ENCODE data around the gene FGFRL1.

FGFRL1 gene

DNA sequence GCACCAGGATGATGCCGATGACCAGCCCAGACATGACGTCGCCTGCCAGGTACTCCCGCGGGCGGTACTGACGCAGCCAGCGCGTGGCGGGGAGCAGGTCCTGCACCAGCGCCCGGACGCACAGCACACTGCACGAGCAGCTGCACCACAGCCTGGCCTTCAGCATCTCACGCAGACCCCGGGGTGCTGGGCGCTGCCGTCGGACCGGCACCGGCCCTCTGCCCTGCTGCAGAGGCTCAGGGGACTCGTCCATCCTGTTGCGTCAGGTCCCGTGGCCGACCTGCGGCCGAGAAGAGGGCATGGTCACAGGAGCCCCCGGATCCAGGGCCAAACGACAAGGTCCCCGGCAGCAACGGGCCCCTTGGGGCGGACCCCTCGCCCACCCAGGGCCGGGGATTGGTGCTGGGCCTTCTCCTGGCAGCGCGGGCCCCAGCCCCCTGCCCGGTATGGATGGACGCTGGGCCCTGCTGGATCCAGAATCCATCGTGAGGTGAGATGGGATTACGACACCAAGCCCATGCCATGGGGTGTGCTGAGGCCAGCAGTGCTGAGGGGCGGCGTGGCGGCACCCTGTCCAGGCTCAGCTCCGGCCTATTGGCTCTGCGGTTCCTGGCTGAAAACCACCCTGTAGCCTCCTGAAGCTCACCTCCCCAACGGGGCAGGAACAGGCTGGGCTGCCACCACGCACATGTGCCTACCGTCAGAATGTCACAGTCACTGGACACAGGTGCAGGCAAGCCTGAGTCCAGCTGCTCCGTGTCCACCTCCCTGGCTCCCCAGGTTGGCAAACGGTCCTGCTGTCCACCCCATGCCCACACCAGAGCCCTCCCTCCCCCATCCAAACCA is 19.8 kb upstream of the FGFRL1 start:
- no peak for DNase-seq (ENCODE audit: low read depth)

DNA sequence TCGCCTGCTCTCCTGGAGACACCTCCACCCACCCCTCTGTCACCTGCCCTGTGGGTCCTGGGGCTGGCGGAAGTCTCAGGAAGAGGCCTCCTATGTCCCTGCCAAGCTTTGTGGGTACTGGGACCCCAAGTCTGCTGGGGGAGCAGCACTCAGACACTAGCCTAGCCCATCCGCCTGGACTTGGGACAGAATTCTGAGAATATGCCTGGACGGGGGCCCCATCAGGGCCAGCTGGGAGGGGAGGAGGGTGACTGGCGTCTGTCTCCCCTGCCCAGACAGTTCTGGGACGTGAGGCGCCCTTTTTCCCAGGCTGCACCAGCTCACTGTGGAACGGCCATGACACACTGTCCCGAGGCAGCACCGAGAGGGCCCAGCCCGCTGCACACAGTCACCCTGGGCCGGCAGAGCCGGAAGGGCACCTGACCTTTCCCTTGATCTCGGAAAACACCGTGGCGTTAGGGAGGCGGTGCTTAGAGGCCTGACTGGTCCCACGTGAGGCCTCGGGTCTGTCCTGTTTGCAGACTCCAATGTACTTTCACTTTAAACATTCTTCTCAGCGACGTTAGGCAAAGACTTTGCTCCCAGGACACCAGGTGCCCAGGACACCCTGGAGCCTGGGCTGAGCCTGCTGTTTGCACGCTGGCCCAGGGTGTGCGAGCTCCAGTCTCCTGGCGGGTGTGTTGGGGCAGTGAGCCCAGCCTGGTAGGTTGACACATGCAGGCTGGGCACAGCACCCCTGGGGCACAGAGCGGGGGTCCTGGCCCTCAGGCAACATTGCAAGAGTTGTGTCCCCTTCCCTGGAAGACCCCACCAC is 18.9 kb upstream of the FGFRL1 start:
- H3K4me3 ChIP-seq (ENCODE audit: low read length): no peak overlapping the region

More for the DNA sequence above, 19.8 kb upstream of the FGFRL1 start:
- no peak overlapping the region for H3K4me3 ChIP-seq (ENCODE audit: low read length)
- TF ChIP-seq, protein P1, sequence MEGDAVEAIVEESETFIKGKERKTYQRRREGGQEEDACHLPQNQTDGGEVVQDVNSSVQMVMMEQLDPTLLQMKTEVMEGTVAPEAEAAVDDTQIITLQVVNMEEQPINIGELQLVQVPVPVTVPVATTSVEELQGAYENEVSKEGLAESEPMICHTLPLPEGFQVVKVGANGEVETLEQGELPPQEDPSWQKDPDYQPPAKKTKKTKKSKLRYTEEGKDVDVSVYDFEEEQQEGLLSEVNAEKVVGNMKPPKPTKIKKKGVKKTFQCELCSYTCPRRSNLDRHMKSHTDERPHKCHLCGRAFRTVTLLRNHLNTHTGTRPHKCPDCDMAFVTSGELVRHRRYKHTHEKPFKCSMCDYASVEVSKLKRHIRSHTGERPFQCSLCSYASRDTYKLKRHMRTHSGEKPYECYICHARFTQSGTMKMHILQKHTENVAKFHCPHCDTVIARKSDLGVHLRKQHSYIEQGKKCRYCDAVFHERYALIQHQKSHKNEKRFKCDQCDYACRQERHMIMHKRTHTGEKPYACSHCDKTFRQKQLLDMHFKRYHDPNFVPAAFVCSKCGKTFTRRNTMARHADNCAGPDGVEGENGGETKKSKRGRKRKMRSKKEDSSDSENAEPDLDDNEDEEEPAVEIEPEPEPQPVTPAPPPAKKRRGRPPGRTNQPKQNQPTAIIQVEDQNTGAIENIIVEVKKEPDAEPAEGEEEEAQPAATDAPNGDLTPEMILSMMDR (IDR thresholded peaks at IDR 0.05; ENCODE audit: insufficient read depth, low read depth, low read length, missing control alignments): no peak

DNA sequence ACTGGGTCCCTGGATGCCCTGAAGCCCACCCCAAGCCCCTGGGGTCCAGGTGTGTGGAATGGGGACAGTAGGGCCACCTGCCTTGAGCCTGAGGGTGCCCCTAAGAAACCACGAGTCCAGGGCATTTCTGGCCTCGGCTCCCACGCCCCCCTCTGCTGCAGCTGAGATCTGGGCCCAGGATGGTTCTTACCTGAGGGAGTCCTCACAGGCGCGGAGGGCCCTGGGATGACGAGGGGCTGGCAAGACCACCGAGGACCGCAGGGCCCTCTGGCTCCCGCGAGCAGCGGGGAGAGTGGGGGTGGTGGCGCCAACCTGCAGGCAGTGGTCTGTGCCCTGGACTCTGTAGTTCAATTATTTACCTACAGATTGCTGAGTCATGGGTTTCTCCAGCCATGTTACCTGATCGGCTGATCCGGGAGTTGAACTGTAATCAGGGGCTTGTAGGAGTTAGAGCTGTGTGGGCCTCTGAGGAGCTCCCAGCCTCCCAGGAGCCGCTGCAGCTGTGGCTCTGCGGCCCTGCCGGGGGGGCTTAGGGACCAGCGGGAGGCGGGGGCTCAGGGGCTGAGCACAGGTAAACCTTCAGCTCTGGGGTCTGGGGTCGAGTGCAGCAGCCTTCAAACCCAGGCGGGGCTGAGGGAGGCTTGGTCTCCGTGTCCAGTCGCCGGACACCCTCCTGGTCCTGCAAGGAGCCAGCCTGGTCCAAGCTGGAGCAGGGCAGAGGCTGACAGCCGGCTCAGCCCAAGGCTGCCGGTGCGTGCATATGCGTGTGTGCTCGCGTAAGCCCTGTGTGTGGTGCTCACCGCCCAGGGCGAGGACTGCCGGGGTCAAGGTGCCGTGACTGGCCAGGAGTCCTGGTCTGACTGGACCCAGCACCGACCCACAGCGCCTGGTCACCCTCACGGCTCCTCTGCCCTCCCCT is 18.1 kb upstream of the FGFRL1 start, which contains the start of gene SLC26A1:
Gene SLC26A1 (minus strand): TSS at position 294 of the 919 bp plus-strand sequence. CDS start 1,701 bp downstream, outside the sequence.
- DNase-seq (ENCODE audit: low read depth): no peak
- no peak within 1 kb of the TSS for H3K4me3 ChIP-seq (ENCODE audit: low read length)

More for the DNA sequence above, 18.9 kb upstream of the FGFRL1 start:
- TF ChIP-seq, protein P1 (IDR thresholded peaks at IDR 0.05; ENCODE audit: insufficient read depth, low read depth, low read length, missing control alignments): no peak
- DNase-seq (ENCODE audit: low read depth): no peak

DNA sequence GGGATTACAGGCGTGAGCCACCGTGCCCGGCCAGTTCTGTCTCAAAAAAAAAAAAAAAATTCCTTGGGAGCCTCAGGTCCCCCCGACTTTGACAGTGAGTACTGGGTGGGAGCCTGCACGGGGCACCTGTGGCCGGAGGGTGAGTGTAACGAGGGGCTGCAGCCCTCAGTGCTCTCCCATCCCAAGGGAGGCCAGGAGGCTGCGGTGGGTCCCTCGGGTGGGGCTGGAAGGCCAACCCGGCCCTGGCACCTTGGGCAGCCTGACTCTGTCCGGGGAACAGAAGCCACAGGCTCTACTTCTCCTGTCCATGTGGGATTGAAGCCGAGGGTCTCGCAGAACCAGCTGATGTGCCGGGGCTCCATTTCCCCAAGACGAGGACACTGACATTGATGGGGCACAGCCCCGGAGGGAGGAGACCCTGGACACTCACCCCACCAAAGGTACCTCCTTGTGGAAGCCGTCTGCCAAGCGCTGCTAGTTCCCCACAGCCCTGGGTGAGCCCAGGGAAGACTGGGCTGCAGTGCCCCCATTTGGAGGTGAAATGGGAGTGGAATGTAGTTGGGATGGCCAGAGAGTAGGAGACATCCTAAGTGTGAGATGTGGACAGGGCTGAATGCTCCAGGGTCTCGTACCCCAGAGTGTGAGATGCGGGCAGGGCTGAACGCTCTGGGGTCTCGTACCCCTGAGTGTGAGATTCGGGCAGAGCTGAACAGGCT is 16.0 kb upstream of the FGFRL1 start:
- H3K4me3 ChIP-seq (ENCODE audit: low read length): no peak overlapping the region
- TF ChIP-seq, protein P1 (IDR thresholded peaks at IDR 0.05; ENCODE audit: insufficient read depth, low read depth, low read length, missing control alignments): peak; percentile 5
- no peak for DNase-seq (ENCODE audit: low read depth)

More for the DNA sequence above, 18.1 kb upstream of the FGFRL1 start, which contains the start of gene SLC26A1:
- TF ChIP-seq, protein P1 (IDR thresholded peaks at IDR 0.05; ENCODE audit: insufficient read depth, low read depth, low read length, missing control alignments): no peak

DNA sequence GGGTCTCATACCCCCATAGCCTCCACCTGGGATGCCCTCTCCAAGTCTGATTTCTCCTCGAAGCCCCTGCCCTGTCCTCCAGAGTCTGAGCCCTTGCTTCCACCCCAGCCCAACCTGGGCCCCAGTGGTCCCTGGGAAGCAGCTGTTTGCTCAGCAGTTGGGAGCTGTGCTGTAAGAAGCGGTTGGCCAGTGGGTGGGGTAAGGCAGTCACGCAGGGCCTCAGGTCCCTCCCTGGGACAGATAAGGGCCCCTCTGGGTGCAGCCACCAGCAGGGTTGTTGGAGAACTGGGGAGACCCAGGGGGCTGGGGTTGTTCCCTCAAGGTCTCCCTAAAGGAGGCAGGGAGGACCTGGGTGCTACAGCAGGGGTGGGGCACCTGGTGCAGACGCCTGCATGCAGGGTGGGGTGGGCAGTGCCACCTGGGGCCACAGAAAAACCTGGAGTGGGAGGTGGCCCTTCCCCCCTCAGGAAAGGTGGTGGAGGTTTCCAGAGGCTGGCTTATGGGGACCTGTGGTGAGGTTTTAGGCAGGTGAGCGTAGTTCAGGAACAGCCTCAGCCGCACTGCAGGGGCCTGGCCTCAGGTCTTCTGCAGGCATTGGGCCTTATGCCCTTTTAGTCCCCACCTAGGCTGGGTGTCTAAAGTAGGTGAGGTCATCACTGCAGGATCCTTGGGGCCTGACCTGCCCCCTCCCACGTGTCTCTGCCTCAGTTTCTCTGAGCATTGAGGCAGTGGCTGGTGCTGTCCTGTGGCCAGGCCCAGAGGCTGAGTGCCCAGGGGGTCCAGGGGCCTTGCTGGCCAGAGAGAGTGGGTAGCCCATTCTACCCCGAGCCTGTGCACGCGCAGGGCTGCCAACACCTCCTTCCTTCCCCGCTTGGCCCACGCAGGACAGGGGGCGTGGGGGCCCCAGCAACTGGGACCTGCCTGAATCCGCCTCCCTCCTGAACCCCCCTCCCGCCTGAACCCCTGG is 15.1 kb upstream of the FGFRL1 start:
- no peak for DNase-seq (ENCODE audit: low read depth)

More for the DNA sequence above, 15.1 kb upstream of the FGFRL1 start:
- TF ChIP-seq, protein P1 (IDR thresholded peaks at IDR 0.05; ENCODE audit: insufficient read depth, low read depth, low read length, missing control alignments): no peak
- no peak overlapping the region for H3K4me3 ChIP-seq (ENCODE audit: low read length)

Measured in epithelial cell of esophagus (primary cell).